HCT116 (cell line): Measurements from ENCODE around the gene NEDD4L. TPM values are rescaled to one million over a fixed set of nuclear protein-coding genes. Genes with fewer than 3 reads are reported as not detected.

Experiments
- ATAC-seq: fragments of 200-7000 bp; cut with Tn5 transposase; 2 replicates; pipeline ENCODE4 v1.9.1; 2020; ENCODE audit warnings: mild to moderate bottlenecking, moderate library complexity
- BruUV-seq: library from RNA; stranded (reverse); fragments of 400-500 nt; replicated peaks from 2 replicates; lab custom pipeline; 2021; lab: Mats Ljungman, UMichigan
- CTCF ChIA-PET: fragments of 300-600 bp; sonication (Branson Sonifier 250); formaldehyde crosslinking; loops from one replicate; lab custom pipeline; 2021; ENCODE audit warnings: antibody characterized with exemption; lab: Charles Lee
- POLR2A ChIA-PET: fragments of 300-600, 350-600 bp; sonication (Branson Sonifier 250); formaldehyde crosslinking; loops from one replicate; lab custom pipeline; 2021; ENCODE audit warnings: antibody characterized with exemption; lab: Charles Lee
- RAD21 ChIA-PET, 2 experiments: fragments of 300-600 bp; sonication (Branson Sonifier 250); formaldehyde crosslinking; loops; one replicate each; lab custom pipeline; 2023; ENCODE audit warnings: low total read pairs in 2 of 2; ENCODE audit not compliant: uncharacterized antibody in 2 of 2, unreplicated experiment in 2 of 2, low non-redundant PET in 1 of 2; lab: Charles Lee
- DNase-seq: peaks from one replicate; pipeline ENCODE4 v3.0.0-alpha.2; 2010; ENCODE audit warnings: low read depth, low spot score
- H2AFZ ChIP-seq: fragments of 200-600 bp; shearing (Covaris generic), sonication (generic); 2 replicates; pipeline ENCODE4 v1.6.1; 2017; ENCODE audit warnings: low read depth, mixed run types, mixed read lengths, antibody characterized with exemption, low read length; ENCODE audit not compliant: poor library complexity, severe bottlenecking
- H3K27ac ChIP-seq: 2 replicates; pipeline ENCODE4 v1.5.1; 2012; ENCODE audit warnings: low read depth, low read length
- H3K27me3 ChIP-seq: fragments of 200-600 bp; sonication (generic); 2 replicates; pipeline ENCODE4 v1.6.1; 2016; ENCODE audit warnings: mixed run types, low read length, mixed read lengths; ENCODE audit not compliant: insufficient read depth
- H3K36me3 ChIP-seq, 2 experiments: fragments of 200-500 bp in 1 of 2; fragments of 200-600 bp in 1 of 2; sonication (Bioruptor generic) in 1 of 2; sonication (generic) in 1 of 2; 2 replicates each; pipeline versions ENCODE4 v1.5.1 to v1.6.1; 2014 to 2016; ENCODE audit warnings: low read length in 2 of 2, inconsistent platforms in 1 of 2, mixed read lengths in 1 of 2, mixed run types in 1 of 2; ENCODE audit not compliant: insufficient read depth in 2 of 2, control insufficient read depth in 1 of 2
- H3K4me1 ChIP-seq, 2 experiments: fragments of 200-600 bp in 1 of 2; sonication (generic) in 1 of 2; 2 replicates each; pipeline versions ENCODE4 v1.5.1 to v1.6.1; 2012 to 2017; ENCODE audit warnings: low read length in 2 of 2, inconsistent platforms in 1 of 2, mild to moderate bottlenecking in 1 of 2, mixed read lengths in 1 of 2, mixed run types in 1 of 2, moderate library complexity in 1 of 2; ENCODE audit not compliant: insufficient read depth in 2 of 2, control insufficient read depth in 1 of 2
- H3K4me2 ChIP-seq: fragments of 200-600 bp; sonication (generic); 2 replicates; pipeline ENCODE4 v1.6.1; 2017; ENCODE audit warnings: mixed run types, low read length, mixed read lengths
- H3K4me3 ChIP-seq, 2 experiments: fragments of 200-600 bp in 1 of 2; sonication (generic) in 1 of 2; replicated peaks in 1 of 2; 2 replicates each; pipeline ENCODE4 v1.5.1; 2011 to 2016; ENCODE audit warnings: low read length in 2 of 2, control low read depth in 1 of 2, low read depth in 1 of 2, mild to moderate bottlenecking in 1 of 2, mixed read lengths in 1 of 2, mixed run types in 1 of 2
- H3K79me2 ChIP-seq: fragments of 200-600 bp; sonication (generic); 2 replicates; pipeline ENCODE4 v1.6.1; 2017; ENCODE audit warnings: mild to moderate bottlenecking, mixed run types, low read length, moderate library complexity, mixed read lengths; ENCODE audit not compliant: insufficient read depth
- H3K9ac ChIP-seq: fragments of 200-600 bp; sonication (generic); 2 replicates; pipeline ENCODE4 v1.6.1; 2016; ENCODE audit warnings: low read length, mixed read lengths
- H3K9me2 ChIP-seq: fragments of 200-600 bp; sonication (generic), shearing (Covaris generic); 2 replicates; pipeline ENCODE4 v1.6.1; 2017; ENCODE audit warnings: mixed run types, mild to moderate bottlenecking, moderate library complexity; ENCODE audit not compliant: insufficient read depth
- H3K9me3 ChIP-seq, 2 experiments: fragments of 200-500 bp in 1 of 2; fragments of 200-600 bp in 1 of 2; sonication (Bioruptor generic) in 1 of 2; sonication (generic) in 1 of 2; 2 replicates each; pipeline ENCODE4 v1.6.1; 2014 to 2017; ENCODE audit warnings: low read length in 2 of 2, mixed read lengths in 2 of 2, inconsistent platforms in 1 of 2, low read depth in 1 of 2, mild to moderate bottlenecking in 1 of 2, mixed run types in 1 of 2, moderate library complexity in 1 of 2; ENCODE audit not compliant: control insufficient read depth in 1 of 2, insufficient read depth in 1 of 2
- H4K20me1 ChIP-seq: fragments of 200-600 bp; sonication (generic), shearing (Covaris generic); 2 replicates; pipeline ENCODE4 v1.6.1; 2017; ENCODE audit warnings: mixed run types, mild to moderate bottlenecking, moderate library complexity; ENCODE audit not compliant: insufficient read depth
- ATF3 ChIP-seq: IDR thresholded peaks from 2 replicates; pipeline ENCODE4 v1.6.1; 2012
- CEBPB ChIP-seq: IDR thresholded peaks from 2 replicates; pipeline ENCODE4 v1.6.1; 2012; ENCODE audit warnings: low read depth
- CTCF ChIP-seq, 3 experiments: fragments of 200-600 bp in 1 of 3; sonication (generic) in 1 of 3; IDR thresholded peaks in 2 of 3; conservative IDR thresholded peaks in 1 of 3; 2 replicates each; pipeline ENCODE4 v1.5.1; 2012 to 2017; ENCODE audit warnings: low read depth in 2 of 3, low read length in 2 of 3, antibody characterized with exemption in 1 of 3, borderline replicate concordance in 1 of 3, control low read depth in 1 of 3, mild to moderate bottlenecking in 1 of 3, mixed read lengths in 1 of 3, mixed run types in 1 of 3, moderate library complexity in 1 of 3; ENCODE audit not compliant: insufficient read depth in 1 of 3
- EZH2 ChIP-seq: fragments of 200-600 bp; sonication (generic); IDR thresholded peaks from 2 replicates; pipeline ENCODE4 v1.6.1; 2017; ENCODE audit warnings: antibody characterized with exemption, mixed run types
- EZH2phosphoT487 ChIP-seq: fragments of 200-600 bp; IDR thresholded peaks from 2 replicates; pipeline ENCODE4 v1.6.1; 2018; ENCODE audit warnings: antibody characterized with exemption, borderline replicate concordance
- MAX ChIP-seq: IDR thresholded peaks from 2 replicates; pipeline ENCODE4 v1.6.1; 2012
- POLR2A ChIP-seq: IDR thresholded peaks from 2 replicates; pipeline ENCODE4 v1.7.0; 2011; ENCODE audit warnings: borderline replicate concordance; ENCODE audit not compliant: insufficient read depth, insufficient read length; ENCODE audit errors: extremely low read depth
- POLR2AphosphoS5 ChIP-seq: IDR thresholded peaks from 2 replicates; pipeline ENCODE4 v1.6.1; 2011; ENCODE audit warnings: mild to moderate bottlenecking, low read depth, low read length, moderate library complexity
- RAD21 ChIP-seq: IDR thresholded peaks from 2 replicates; pipeline ENCODE4 v1.6.1; 2012; ENCODE audit warnings: low read depth, mild to moderate bottlenecking
- YY1 ChIP-seq: IDR thresholded peaks from 2 replicates; pipeline ENCODE4 v1.6.1; 2011; ENCODE audit warnings: low read length, low read depth, moderate library complexity, mild to moderate bottlenecking; ENCODE audit not compliant: insufficient replicate concordance; ENCODE audit errors: extremely low read depth
- intact Hi-C: fragments of 100-400 bp; cut with micrococcal nuclease; formaldehyde crosslinking; loops from 2 replicates; pipeline ENCODE4 v1.10.0; 2022
- total RNA-seq: library from RNA; stranded (reverse); gene quantifications from one replicate; pipeline ENCODE4 v1.2.1, GENCODE V29; 2021; ENCODE audit not compliant: unreplicated experiment
- TF ChIP-seq, protein P1 (sequence below): IDR thresholded peaks from 2 replicates; pipeline ENCODE4 v1.6.1; 2012; ENCODE audit warnings: low read depth

NEDD4L gene
- total RNA-seq, 1 experiment from 2014 or later: 41.5 TPM

DNA sequence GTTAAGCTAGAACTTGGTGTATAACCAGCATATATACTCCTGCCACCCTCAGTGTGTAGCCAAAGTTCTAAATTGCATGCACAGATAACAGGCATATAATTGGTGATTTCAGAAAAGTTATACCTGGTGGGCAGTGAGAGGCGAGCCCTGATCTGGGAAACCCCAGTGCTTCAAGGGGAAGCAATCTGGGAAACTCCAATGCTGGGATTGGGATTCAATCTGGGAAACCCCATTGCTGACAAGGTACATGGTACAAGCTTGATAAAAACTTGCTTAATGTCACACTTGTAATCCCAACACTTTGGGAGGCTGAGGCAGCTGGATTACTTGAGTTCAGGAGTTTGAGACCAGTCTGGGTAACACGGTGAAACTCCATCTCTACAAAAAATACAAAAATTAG lies 147.6 kb downstream of the NEDD4L start:
- H3K27ac ChIP-seq: no peak overlapping the region
- no peaks in the 10 kb centered on the region for H3K36me3 ChIP-seq
- H3K4me1 ChIP-seq: peaks cover 22 to 39% of the 10 kb centered on the region in 2 experiments
- ChIA-PET POLR2A (interaction anchor here (0.9 kb wide), 1 partner anchor 30 kb away, joined by 3 read pairs; no protein-coding TSS in a partner anchor), RAD21 (interaction anchor here in 1 of 2 experiments (1.1 kb wide), 1 partner anchor 49 kb away, joined by 3 read pairs; no protein-coding TSS in a partner anchor), CTCF (interaction anchor here (1.1 to 4.3 kb wide), 3 partner anchors 8 to 130 kb away, joined by 3 to 14 read pairs (median 4); no protein-coding TSS in a partner anchor)
- H3K9me3 ChIP-seq: no peaks in the 10 kb centered on the region
- TF ChIP-seq CTCF (IDR thresholded peaks at IDR 0.05 in 2 of 3, conservative IDR thresholded peaks at IDR 0.05 in 1 of 3; ENCODE audit: borderline replicate concordance in 1 of 3, insufficient read depth in 1 of 3, low read depth in 2 of 3, low read length in 2 of 3): no peak
- no peak for TF ChIP-seq YY1
- no peak for TF ChIP-seq POLR2A
- TF ChIP-seq CEBPB: no peak
- TF ChIP-seq MAX: no peak
- TF ChIP-seq EZH2: no peak
- TF ChIP-seq, protein P1, sequence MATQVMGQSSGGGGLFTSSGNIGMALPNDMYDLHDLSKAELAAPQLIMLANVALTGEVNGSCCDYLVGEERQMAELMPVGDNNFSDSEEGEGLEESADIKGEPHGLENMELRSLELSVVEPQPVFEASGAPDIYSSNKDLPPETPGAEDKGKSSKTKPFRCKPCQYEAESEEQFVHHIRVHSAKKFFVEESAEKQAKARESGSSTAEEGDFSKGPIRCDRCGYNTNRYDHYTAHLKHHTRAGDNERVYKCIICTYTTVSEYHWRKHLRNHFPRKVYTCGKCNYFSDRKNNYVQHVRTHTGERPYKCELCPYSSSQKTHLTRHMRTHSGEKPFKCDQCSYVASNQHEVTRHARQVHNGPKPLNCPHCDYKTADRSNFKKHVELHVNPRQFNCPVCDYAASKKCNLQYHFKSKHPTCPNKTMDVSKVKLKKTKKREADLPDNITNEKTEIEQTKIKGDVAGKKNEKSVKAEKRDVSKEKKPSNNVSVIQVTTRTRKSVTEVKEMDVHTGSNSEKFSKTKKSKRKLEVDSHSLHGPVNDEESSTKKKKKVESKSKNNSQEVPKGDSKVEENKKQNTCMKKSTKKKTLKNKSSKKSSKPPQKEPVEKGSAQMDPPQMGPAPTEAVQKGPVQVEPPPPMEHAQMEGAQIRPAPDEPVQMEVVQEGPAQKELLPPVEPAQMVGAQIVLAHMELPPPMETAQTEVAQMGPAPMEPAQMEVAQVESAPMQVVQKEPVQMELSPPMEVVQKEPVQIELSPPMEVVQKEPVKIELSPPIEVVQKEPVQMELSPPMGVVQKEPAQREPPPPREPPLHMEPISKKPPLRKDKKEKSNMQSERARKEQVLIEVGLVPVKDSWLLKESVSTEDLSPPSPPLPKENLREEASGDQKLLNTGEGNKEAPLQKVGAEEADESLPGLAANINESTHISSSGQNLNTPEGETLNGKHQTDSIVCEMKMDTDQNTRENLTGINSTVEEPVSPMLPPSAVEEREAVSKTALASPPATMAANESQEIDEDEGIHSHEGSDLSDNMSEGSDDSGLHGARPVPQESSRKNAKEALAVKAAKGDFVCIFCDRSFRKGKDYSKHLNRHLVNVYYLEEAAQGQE: no peak
- TF ChIP-seq RAD21: no peak
- no peak for TF ChIP-seq POLR2AphosphoS5
- no peak for TF ChIP-seq ATF3
- TF ChIP-seq EZH2phosphoT487: no peak
- intact Hi-C loops: loop anchor here (10.0 kb wide), 1 partner anchor 303 kb away; no protein-coding TSS in a partner anchor
- H3K27me3 ChIP-seq: no peaks in the 10 kb centered on the region
- no peaks in the 10 kb centered on the region for H4K20me1 ChIP-seq
- H2AFZ ChIP-seq: no peak overlapping the region
- no peaks in the 10 kb centered on the region for H3K79me2 ChIP-seq
- H3K9ac ChIP-seq: no peak overlapping the region
- H3K4me3 ChIP-seq: no peak overlapping the region
- ATAC-seq: no peak
- DNase-seq: no peak
- no peak overlapping the region for H3K4me2 ChIP-seq
- BruUV-seq: no TSS peak
- H3K9me2 ChIP-seq: no peaks in the 10 kb centered on the region
